HG02943 (cell line): Measurements from ENCODE around the gene STXBP2.

ENCODE experiments used
- ATAC-seq: cut with Tn5 transposase; IDR thresholded peaks from one replicate; pipeline ENCODE4 v1.9.1; 2021; ENCODE audit warnings: mild to moderate bottlenecking, low read depth, moderate library complexity; ENCODE audit not compliant: unreplicated experiment

Gene STXBP2

DNA sequence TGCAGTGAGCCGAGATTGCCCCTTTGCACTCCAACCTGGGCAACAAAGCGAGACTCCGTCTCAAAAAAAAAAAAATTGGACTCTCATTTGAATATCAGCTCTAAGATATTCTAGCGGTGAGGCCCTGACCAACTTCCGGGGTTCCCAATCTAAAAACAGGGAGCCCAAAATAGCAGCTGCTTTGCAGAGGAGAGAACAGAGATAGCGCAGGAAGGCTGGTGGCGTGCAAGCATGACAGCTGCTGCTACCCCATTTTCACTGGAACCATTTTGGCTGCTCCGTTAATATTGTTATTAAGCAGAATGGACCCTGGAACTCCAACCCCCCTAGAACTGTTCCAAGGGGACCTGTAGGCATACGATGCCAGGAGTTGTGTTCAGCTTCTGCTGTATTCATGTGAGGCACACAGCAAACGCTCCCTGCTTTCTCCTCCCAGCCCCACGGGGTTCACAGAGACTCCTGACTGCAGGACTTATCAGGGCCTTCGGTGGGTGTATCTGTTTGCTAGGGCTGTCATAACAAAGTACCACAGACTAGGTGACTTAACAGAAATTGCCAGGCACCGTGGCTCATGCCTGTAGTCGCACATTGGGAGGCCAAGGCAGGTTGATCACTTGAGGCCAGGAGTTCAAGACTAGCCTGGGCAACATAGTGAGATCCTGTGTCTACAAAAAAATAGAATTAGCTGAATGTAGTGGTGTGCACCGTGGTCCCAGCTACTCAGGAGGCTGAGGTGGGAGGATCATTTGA, 11.5 kb downstream of the STXBP2 start:
- no peak for ATAC-seq

DNA sequence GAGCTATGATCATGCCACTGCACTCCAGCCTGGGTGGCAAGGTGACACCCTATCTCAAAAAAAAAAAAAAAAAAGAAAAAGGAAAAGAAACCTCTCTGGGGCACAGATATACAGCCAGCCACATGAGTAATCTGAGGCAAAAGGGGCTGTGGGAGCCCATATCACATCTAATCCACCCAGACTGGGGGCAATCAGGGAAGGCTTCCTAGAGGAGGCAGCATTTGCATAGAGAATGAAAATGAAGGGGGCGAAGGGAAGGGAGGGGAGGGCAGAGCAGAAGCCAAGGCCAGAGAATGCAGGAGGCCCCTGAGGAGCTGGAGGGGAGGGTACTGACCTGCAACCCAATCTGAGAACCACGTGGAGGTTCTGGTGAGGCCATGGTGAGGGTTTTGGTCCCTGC, 13.2 kb downstream of the STXBP2 start:
- no peak for ATAC-seq

DNA sequence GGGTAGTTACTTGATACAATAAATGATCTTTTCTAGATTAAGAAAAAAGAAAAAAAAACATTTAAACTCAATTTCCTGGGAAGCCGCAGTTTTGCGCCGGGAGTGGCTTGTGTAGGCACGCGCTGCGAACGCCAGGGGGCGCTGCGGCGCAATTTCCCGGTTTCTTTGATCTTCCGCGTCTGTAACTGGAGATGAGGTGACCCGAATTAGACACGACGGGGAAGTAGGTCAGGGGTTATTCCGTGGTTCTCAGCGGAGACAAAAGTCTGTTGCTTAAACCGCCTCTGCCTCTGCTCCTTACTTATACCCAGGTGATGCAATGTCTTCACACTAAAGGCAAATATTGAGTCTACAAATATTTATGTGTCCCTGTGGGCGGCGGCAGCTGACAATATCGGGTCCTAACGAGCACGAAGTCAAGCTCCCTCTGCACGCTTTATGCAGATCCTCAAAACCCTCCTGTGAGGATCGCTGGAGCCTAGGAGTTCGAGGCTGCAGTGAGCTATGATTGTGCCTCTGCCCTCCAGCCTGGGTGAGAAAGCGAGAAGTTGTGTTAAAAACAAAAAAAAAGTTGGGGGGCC, 15.2 kb downstream of the STXBP2 start:
- ATAC-seq: no peak

GRCh38 chr19:7654401-7654800, 17.5 kb downstream of the STXBP2 start:
- no peak for ATAC-seq

GRCh38 chr19:7655581-7655980, 18.7 kb downstream of the STXBP2 start:
- ATAC-seq: no peak

- ATAC-seq: no peak
Measured at GRCh38 chr19:7657131-7657751, 20.3 kb downstream of the STXBP2 start.

- no peak for ATAC-seq
Measured at GRCh38 chr19:7658219-7658686, 21.3 kb downstream of the STXBP2 start.

DNA sequence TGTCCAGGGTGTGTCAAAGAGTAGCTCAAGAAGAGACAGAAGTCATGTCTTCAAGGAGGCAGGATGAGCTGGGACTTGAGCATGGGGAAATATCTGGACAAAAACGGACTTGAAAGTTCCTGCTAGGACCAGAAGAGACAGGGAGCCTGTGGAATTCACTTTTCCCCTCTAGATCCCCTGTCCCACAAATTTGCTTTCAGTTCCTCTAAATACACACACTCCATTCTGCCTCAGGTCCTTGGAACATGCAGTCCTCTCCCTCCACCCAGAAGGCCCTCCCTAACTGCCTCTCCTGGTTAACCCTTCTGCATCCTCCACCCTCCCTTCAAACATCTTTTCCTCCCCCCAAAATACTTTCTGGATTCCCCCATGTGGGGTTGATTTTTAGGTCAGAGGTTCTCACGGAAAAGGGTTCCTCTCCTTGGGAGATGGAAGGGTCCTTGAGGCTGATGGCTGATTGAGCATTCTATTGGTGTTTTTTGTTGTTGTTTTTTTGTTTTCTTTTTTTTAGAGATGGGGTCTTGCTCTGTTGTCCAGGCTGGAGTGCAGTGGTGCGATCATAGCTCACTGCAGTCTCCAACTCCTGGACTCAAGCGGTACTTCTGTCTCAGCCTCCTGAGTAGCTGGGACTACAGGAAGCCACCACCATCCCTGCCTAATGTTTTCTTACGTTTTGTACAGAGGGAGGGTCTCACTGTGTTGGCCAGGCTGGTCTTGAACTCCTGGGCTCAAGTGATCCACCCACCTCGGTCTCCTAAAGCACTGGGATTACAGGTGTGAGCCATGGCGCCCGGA, 25.0 kb downstream of the STXBP2 start:
- ATAC-seq: no peak

DNA sequence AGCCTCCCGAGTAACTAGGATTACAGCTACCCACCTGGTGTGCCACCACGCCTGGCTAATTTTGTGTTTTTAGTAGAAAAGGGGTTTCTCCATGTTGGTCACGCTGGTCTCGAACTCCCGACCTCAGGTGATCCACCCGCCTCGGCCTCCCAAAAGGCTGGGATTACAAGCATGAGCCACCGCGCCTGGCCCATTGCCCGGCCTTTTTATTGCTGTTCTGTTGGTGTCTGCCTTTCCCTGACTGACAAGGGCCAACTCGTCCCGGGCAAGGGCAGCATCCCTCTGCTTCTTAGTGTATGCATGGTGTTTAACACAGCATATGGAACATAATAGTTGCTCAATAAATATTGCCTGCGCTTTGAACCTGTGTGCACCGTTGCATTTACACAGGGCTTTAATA, 25.7 kb downstream of the STXBP2 start:
- no peak for ATAC-seq

GRCh38 chr19:7663706-7664105, 26.8 kb downstream of the STXBP2 start:
- ATAC-seq: no peak

- ATAC-seq: no peak
Measured at GRCh38 chr19:7665076-7665475, 28.2 kb downstream of the STXBP2 start.

DNA sequence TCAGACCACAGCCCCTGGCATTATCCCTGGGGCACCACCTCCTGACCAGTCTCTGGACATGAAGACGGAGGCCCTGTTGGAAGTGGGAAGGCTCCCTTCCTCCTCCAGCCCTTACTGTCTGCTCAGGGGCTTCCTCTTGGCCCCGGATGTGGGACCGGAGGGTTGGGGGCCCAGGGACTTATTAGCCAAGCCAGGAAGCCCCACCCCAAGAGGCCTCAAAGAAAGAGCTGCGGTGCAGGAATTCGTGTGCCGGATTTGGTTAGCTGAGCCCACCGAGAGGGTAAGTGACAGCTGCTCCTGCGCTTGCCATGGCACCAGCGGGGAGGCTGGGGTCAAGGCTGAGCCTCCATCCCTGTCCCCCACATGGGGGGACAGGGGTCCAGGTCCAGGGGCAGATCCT, 31.9 kb downstream of the STXBP2 start, which contains the start of gene RETN:
Gene RETN (plus strand): TSS at position 208 of the 400 bp plus-strand sequence. CDS start 278 bp downstream, outside the sequence.
- ATAC-seq: no peak

DNA sequence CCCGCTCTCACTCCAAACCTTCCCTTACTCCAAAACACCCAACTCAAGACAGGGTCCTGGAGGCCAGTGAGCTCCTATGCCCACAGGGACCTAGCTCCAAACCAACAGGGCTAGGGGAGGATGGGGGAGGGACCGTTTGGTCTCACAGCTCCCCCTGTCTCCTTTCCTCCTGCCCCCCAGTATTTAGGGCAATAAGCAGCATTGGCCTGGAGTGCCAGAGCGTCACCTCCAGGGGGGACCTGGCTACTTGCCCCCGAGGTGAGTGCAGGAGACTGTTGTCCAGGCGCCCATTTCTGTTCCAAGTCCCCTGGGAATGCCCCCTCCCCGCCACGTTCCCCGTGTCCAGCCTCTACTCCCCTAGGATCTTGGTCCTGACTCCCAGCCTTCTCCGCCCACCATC, 32.7 kb downstream of the STXBP2 start:
- ATAC-seq: no peak

DNA sequence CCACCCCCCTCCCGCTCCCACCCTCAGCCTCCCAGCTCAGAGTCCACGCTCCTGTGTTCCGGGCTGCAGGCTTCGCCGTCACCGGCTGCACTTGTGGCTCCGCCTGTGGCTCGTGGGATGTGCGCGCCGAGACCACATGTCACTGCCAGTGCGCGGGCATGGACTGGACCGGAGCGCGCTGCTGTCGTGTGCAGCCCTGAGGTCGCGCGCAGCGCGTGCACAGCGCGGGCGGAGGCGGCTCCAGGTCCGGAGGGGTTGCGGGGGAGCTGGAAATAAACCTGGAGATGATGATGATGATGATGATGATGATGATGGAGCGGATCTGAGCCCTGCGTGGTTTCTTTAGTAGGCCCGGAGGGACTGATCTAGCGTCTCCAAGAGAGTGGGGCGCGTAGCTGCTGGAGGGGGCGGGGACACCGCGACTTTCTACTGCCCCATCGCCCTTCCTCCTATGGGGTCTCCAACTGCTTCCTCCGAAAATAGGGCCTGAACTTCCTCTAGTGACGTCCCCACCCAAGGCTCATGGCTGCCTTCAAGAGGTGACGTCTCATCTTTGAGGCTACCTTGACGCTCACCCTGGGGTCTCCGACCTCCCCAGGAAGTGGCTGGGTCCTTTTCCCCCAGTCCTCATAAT, 33.4 kb downstream of the STXBP2 start:
- ATAC-seq: no peak

DNA sequence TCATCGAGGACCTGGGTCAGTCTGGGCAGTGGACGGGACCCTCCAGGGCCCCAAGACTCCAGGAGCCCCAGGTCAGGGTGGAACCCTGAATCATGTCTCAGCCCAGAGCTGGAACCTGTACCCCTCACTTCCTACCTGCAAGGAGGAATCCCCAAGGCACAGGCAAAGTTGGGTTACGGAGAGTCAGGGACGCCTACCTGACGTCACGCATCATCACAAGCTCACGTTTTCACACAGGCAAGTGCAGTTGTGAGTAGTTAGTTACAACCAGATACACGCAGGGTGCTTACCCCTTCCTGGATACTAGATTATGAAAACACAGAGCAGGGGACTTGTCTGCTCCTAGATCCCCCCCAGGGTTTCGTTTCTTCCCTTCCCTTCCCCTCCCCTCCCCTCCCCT, 33.9 kb downstream of the STXBP2 start:
- no peak for ATAC-seq

DNA sequence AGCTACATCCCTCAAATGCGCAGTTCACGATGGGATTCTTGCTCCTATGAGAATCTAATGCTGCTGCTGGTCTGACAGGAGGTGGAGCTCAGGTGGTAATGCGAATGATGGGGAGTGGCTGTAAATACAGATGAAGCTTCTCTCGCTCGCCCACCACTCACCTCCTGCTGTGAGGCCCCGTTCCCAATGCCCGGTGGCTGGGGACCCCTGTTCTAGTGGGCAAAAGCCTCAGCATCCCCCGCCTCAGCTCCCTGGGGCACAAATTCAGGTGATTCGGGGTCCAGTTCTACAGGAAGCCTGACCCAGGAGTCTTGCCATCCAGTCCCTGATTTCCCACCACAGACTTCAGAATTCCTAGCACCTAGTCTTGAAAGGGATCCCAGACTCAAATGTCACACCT, 35.6 kb downstream of the STXBP2 start:
- no peak for ATAC-seq

GRCh38 chr19:7674010-7675005, 37.4 kb downstream of the STXBP2 start:
- ATAC-seq: no peak

DNA sequence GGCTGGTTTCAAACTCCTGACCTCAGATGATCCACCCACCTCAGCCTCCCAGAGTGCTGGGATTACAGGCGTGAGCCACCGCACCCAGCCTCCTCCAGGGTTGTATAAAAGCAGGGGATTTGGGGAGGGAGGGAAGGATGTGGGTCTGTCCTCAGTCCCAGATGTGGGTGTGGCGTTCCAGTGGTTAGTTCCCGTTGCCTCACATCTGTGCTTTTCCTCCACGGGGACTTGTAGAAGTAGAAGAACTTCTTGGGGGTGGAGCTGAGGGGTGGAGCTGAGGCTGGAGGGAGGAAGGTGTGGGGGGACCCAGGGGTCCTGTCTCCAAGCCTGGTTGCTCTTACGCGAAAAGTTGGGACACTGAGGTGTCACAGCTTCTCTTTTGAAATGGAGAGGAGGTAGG, 39.5 kb downstream of the STXBP2 start:
- no peak for ATAC-seq

GRCh38 chr19:7676854-7677253, 39.9 kb downstream of the STXBP2 start, which contains the start of gene MCEMP1:
MCEMP1 (plus strand) TSS chr19:7677090; CDS start chr19:7677121, 31 bp downstream.
- ATAC-seq: no peak
